Measurements from ENCODE around the gene RPTOR.

The RPTOR gene

DNA sequence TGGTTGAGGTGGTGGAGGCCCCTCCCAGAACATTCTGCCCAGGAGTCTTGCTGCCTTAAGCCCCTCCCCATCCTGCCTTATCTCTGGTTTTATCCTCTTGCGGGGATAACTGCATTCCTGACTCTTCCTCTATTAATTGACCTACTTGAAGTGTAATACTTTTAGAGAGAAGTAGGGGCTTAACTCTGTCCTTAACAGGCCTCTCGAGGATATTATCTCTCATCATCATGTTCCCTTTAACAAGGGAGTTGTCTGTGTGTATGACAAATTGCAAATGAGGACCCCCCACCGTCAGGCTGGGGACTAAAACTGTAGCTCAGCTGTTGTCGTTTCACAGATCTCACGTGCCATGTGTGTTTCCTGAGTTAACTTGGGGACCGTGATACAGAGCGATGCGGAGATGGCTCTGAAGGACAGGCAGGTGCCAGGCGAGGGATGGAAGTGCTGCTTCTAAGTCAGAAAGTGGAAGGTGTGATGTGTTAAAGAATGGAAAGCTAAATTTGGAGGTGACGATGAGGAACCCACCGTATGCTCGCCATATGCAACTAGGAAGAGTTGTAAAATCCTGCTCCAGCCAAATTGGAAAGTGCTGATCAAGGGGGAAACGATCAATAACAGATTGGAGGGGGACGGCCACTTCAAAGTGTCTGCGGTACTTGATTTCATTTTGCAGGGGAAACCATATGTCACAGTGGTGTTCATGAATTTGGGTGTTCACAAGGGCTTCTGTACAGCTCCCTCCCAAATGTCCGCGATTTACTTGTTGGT is 106.3 kb downstream of the RPTOR start:
- FAIRE-seq: peak; percentile 46
- DNase-seq (ENCODE audit: insufficient read length, low spot score): peak; percentile 72

DNA sequence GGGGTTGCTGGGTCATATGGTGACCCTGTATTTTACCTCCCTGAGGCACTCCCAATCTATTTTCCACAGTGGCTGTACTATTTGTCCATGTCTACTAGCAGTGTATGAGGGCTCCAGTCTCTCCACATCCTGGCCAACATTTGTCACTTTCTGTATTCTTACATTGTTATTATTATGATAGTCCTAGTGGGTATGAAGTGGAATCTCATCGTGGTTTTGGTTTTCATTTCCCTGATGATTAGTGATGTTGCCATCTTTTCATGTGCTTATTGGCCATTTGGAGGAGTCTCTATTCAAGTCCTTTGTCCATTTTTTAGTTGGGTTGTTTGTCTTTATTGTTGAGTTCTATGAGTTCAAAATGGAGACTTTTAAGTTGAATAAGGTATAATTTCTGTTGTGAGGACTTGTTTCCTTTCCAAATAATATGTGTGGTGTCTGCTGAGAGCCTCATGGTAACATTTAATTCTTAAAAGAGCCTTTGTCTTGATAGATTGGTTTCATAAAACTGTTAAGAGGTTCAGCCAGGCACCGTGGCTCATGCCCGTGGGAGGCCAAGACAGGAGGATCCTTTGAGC is 108.2 kb downstream of the RPTOR start:
- DNase-seq (ENCODE audit: insufficient read length, low spot score) (no peak), FAIRE-seq (no peak)
- TF ChIP-seq, protein P1, sequence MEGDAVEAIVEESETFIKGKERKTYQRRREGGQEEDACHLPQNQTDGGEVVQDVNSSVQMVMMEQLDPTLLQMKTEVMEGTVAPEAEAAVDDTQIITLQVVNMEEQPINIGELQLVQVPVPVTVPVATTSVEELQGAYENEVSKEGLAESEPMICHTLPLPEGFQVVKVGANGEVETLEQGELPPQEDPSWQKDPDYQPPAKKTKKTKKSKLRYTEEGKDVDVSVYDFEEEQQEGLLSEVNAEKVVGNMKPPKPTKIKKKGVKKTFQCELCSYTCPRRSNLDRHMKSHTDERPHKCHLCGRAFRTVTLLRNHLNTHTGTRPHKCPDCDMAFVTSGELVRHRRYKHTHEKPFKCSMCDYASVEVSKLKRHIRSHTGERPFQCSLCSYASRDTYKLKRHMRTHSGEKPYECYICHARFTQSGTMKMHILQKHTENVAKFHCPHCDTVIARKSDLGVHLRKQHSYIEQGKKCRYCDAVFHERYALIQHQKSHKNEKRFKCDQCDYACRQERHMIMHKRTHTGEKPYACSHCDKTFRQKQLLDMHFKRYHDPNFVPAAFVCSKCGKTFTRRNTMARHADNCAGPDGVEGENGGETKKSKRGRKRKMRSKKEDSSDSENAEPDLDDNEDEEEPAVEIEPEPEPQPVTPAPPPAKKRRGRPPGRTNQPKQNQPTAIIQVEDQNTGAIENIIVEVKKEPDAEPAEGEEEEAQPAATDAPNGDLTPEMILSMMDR (IDR thresholded peaks at IDR 0.05; ENCODE audit: insufficient read depth, missing control alignments): no peak

More for the DNA sequence above, 106.3 kb downstream of the RPTOR start:
- TF ChIP-seq, protein P1 (IDR thresholded peaks at IDR 0.05; ENCODE audit: insufficient read depth, missing control alignments): no peak

DNA sequence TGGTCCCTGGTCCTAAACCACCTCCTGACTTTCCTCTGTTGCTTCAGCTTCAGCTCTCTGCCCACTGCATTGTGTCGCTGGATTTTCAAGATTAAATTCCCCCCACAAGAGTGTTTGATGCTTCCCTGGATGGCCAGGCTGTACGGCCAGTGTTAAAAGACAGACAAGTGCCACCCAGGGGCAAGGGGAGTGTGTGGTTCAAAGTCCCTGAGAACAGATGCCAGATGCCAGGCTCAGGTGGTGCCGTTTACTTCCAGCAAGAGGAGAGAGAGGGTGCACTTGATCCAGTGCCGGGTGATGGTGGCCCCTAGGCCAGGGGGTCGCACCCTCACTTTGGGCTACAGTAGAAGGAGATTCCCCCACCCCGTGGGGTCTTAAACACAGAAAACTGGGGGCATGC is 109.2 kb downstream of the RPTOR start:
- DNase-seq (ENCODE audit: insufficient read length, low spot score) (no peak), FAIRE-seq (no peak)
- TF ChIP-seq, protein P1 (IDR thresholded peaks at IDR 0.05; ENCODE audit: insufficient read depth, missing control alignments): no peak

DNA sequence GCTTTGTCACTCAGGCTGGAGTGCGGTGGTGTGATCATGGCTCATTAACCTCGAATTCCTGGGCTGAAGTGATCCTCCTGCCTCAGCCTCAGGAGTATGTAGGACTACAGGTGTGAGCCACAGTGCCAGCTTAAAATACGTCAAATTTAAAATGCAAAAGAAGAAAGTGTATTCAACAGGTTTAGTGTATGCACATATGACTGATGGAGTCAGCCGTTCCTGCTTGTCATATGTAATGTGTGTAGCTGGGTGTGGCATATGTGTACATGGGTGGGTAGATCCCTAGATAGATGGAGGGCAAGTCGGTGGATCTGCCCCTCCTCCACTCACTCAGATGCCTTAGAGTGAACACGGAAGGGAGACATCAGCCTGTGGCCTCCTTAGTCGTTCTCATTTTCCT is 111.0 kb downstream of the RPTOR start:
- DNase-seq (ENCODE audit: insufficient read length, low spot score): no peak
- TF ChIP-seq, protein P1 (IDR thresholded peaks at IDR 0.05; ENCODE audit: insufficient read depth, missing control alignments): no peak
- FAIRE-seq: no peak

- TF ChIP-seq, protein P1 (IDR thresholded peaks at IDR 0.05; ENCODE audit: insufficient read depth, missing control alignments): no peak
- DNase-seq (ENCODE audit: insufficient read length, low spot score) (no peak), FAIRE-seq (no peak)
Observed at GRCh38 chr17:80656590-80656989, 112.0 kb downstream of the RPTOR start.

DNA sequence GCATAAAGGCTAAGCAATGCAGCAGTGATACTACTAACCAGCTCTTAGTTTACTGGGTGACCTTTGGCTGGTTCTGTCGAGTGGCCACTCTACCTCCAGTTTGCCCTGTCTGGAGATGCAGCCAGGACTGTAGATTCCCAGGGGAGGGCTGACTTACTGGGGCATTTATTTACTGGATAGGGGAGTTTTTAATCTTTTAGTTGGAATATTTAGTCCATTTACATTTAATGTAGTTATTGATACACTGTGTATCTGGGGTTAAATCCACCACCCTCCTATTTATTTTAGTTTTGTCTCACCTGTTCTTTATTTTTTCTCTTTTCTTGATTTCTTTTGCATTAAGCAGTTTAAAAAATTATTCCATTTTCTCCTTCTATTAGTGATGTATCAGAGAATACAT is 112.9 kb downstream of the RPTOR start:
- DNase-seq (ENCODE audit: insufficient read length, low spot score): no peak
- TF ChIP-seq, protein P1 (IDR thresholded peaks at IDR 0.05; ENCODE audit: insufficient read depth, missing control alignments): no peak
- FAIRE-seq: no peak

DNA sequence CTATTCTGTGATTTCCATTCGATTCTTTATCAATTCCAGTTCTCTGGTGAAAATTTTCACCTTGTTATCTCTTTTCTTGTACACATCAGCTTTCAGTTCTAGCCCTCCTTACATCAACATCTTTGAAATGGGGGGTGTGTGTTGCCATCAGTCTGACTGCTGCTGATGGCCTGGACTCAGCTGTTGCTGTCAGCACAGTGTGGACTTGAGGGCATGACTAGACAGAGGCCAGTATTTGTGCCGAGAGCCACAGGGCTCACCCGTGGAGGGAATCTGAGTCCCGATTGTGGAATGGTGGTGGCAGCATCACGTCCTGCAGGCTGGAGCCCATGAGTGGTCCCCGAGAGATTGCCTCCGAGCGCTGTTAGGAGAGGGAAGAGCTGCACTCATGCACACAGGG is 114.2 kb downstream of the RPTOR start:
- no peak for DNase-seq (ENCODE audit: insufficient read length, low spot score)
- TF ChIP-seq, protein P1 (IDR thresholded peaks at IDR 0.05; ENCODE audit: insufficient read depth, missing control alignments): no peak
- no peak for FAIRE-seq
